Suprapubic skin (tissue), 3 donors: ENCODE measurements around the gene EPHA2.

Source experiments
- CTCF ChIP-seq, 2 donors: fragments of 200-600 bp in 1 of 2; fragments of 450-650 bp in 1 of 2; sonication (generic) in 1 of 2; IDR thresholded peaks; one replicate each; pipeline ENCODE4 v1.5.1; 2016 to 2019; ENCODE audit warnings: antibody characterized with exemption in 2 of 2, mild to moderate bottlenecking in 1 of 2, moderate library complexity in 1 of 2
- EP300 ChIP-seq: sonication (generic); formaldehyde crosslinking; IDR thresholded peaks from one replicate; pipeline ENCODE4 v1.6.1; 2017; ENCODE audit warnings: antibody characterized with exemption
- POLR2A ChIP-seq, 2 donors: fragments of 450-650 bp; IDR thresholded peaks; one replicate each; pipeline ENCODE4 v1.6.1; 2017; ENCODE audit warnings: antibody characterized with exemption in 2 of 2, mild to moderate bottlenecking in 2 of 2, moderate library complexity in 2 of 2

GRCh38 chr1:16204216-16204615, 48.3 kb upstream of the EPHA2 start:
- TF ChIP-seq POLR2A (IDR thresholded peaks at IDR 0.05): no peak
- TF ChIP-seq CTCF (IDR thresholded peaks at IDR 0.05): no peak
- no peak for TF ChIP-seq EP300
